Duodenal mucosa (tissue), 2 donors: ENCODE measurements around the gene USP3.

ENCODE experiments used
- H3K27ac ChIP-seq: one replicate; pipeline ENCODE4 v1.7.0; 2013; ENCODE audit warnings: low read depth, low read length
- H3K27me3 ChIP-seq, 2 donors: one replicate each; pipeline ENCODE4 v1.7.0; 2013; ENCODE audit warnings: low read length in 2 of 2, control low read depth in 1 of 2; ENCODE audit not compliant: insufficient read depth in 2 of 2, control insufficient read depth in 1 of 2
- H3K36me3 ChIP-seq, 2 donors: one replicate each; pipeline ENCODE4 v1.7.0; 2013; ENCODE audit warnings: low read length in 2 of 2, control low read depth in 1 of 2; ENCODE audit not compliant: insufficient read depth in 2 of 2, control insufficient read depth in 1 of 2
- H3K4me1 ChIP-seq, 2 donors: one replicate each; pipeline ENCODE4 v1.7.0; 2013; ENCODE audit warnings: low read length in 2 of 2, control low read depth in 1 of 2; ENCODE audit not compliant: insufficient read depth in 2 of 2, control insufficient read depth in 1 of 2
- H3K4me3 ChIP-seq, 2 donors: one replicate each; pipeline ENCODE4 v1.7.0; 2013; ENCODE audit warnings: low read length in 2 of 2, low read depth in 1 of 2
- H3K9ac ChIP-seq, 2 donors: one replicate each; pipeline ENCODE4 v1.7.0; 2013; ENCODE audit warnings: low read length in 2 of 2, low read depth in 1 of 2
- H3K9me3 ChIP-seq, 2 donors: one replicate each; pipeline ENCODE4 v1.7.0; 2013; ENCODE audit warnings: low read length in 2 of 2, control low read depth in 1 of 2; ENCODE audit not compliant: control insufficient read depth in 1 of 2

Gene USP3

GRCh38 chr15:63597821-63598220 is 93.4 kb downstream of the USP3 start:
- Histone ChIP-seq H3K4me1 (peaks cover 33 to 46% of the 10 kb centered on the region in 2 donors), H3K9ac (peak overlapping the region; percentile 20 to 39), H3K4me3 (peak overlapping the region; percentile 32 to 50), H3K27me3 (no peaks in the 10 kb centered on the region), H3K9me3 (no peaks in the 10 kb centered on the region), H3K36me3 (peaks cover 4 to 21% of the 10 kb centered on the region in 2 donors), H3K27ac (peak overlapping the region; percentile 49)

- H3K27me3 ChIP-seq, result no peaks in the 10 kb centered on the region
- H3K9me3 ChIP-seq, result no peaks in the 10 kb centered on the region
- peak overlapping the region; percentile 71 to 85 for H3K4me3 ChIP-seq
- peak overlapping the region; percentile 77 to 93 for H3K9ac ChIP-seq
- H3K27ac ChIP-seq, result peak overlapping the region; percentile 85
- peaks cover 33 to 46% of the 10 kb centered on the region in 2 donors for H3K4me1 ChIP-seq
- H3K36me3 ChIP-seq, result peaks cover 4 to 13% of the 10 kb centered on the region in 2 donors
Measured at GRCh38 chr15:63598473-63599400, 94.3 kb downstream of the USP3 start.

- Histone ChIP-seq H3K27ac (peak overlapping the region; percentile 85), H3K4me1 (peaks cover 33 to 46% of the 10 kb centered on the region in 2 donors), H3K9ac (peak overlapping the region; percentile 77 to 93), H3K9me3 (no peaks in the 10 kb centered on the region), H3K36me3 (peaks cover 0 to 9% of the 10 kb centered on the region in 2 donors), H3K27me3 (no peaks in the 10 kb centered on the region), H3K4me3 (peak overlapping the region; percentile 71 to 85)
Measured at GRCh38 chr15:63599401-63600000, 95.1 kb downstream of the USP3 start.

- H3K4me1 ChIP-seq, result peaks cover 33 to 46% of the 10 kb centered on the region in 2 donors
- H3K9me3 ChIP-seq, result no peaks in the 10 kb centered on the region
- H3K9ac ChIP-seq, result peak overlapping the region; percentile 77 to 93
- peak overlapping the region; percentile 85 for H3K27ac ChIP-seq
- H3K36me3 ChIP-seq, result peaks cover 0 to 3% of the 10 kb centered on the region in 2 donors
- H3K27me3 ChIP-seq, result no peaks in the 10 kb centered on the region
- H3K4me3 ChIP-seq, result peak overlapping the region; percentile 71 to 85
Measured at GRCh38 chr15:63600001-63600615, 95.7 kb downstream of the USP3 start.

GRCh38 chr15:63600616-63601025 is 96.2 kb downstream of the USP3 start:
- H3K27me3 ChIP-seq, result no peaks in the 10 kb centered on the region
- H3K4me3 ChIP-seq, result peak overlapping the region; percentile 85 to 87
- H3K4me1 ChIP-seq, result peaks cover 33 to 46% of the 10 kb centered on the region in 2 donors
- peak overlapping the region; percentile 85 for H3K27ac ChIP-seq
- H3K36me3 ChIP-seq, result no peaks in the 10 kb centered on the region
- H3K9me3 ChIP-seq, result no peaks in the 10 kb centered on the region
- H3K9ac ChIP-seq, result peak overlapping the region; percentile 91 to 95

- H3K9ac ChIP-seq, result peak overlapping the region; percentile 91 to 95
- H3K4me3 ChIP-seq, result peak overlapping the region; percentile 85 to 87
- H3K9me3 ChIP-seq, result no peaks in the 10 kb centered on the region
- H3K4me1 ChIP-seq, result peaks cover 36 to 41% of the 10 kb centered on the region in 2 donors
- no peaks in the 10 kb centered on the region for H3K27me3 ChIP-seq
- peak overlapping the region; percentile 81 for H3K27ac ChIP-seq
- H3K36me3 ChIP-seq, result no peaks in the 10 kb centered on the region
Measured at GRCh38 chr15:63601026-63601703, 96.8 kb downstream of the USP3 start.

GRCh38 chr15:63601704-63602185 is 97.4 kb downstream of the USP3 start:
- Histone ChIP-seq H3K9me3 (no peaks in the 10 kb centered on the region), H3K4me1 (peaks cover 32 to 37% of the 10 kb centered on the region in 2 donors), H3K36me3 (no peaks in the 10 kb centered on the region), H3K9ac (peak overlapping the region; percentile 91 to 95), H3K27ac (no peak overlapping the region), H3K27me3 (no peaks in the 10 kb centered on the region), H3K4me3 (peak overlapping the region; percentile 85 to 87)

- Histone ChIP-seq H3K36me3 (peaks cover 2% of the 10 kb centered on the region in 2 donors), H3K9me3 (no peaks in the 10 kb centered on the region), H3K4me3 (no peak overlapping the region), H3K4me1 (peaks cover 23 to 28% of the 10 kb centered on the region in 2 donors), H3K9ac (no peak overlapping the region), H3K27me3 (no peaks in the 10 kb centered on the region), H3K27ac (no peak overlapping the region)
Measured at GRCh38 chr15:63602595-63602994, 98.2 kb downstream of the USP3 start.

- H3K27ac ChIP-seq, result no peak overlapping the region
- H3K4me1 ChIP-seq, result peaks cover 14 to 19% of the 10 kb centered on the region in 2 donors
- no peak overlapping the region for H3K9ac ChIP-seq
- no peaks in the 10 kb centered on the region for H3K27me3 ChIP-seq
- peaks cover 11% of the 10 kb centered on the region in 2 donors for H3K36me3 ChIP-seq
- H3K9me3 ChIP-seq, result no peaks in the 10 kb centered on the region
- H3K4me3 ChIP-seq, result no peak overlapping the region
Measured at GRCh38 chr15:63603516-63603915, 99.1 kb downstream of the USP3 start.
